ENCODE results near the gene MAPK12.

- TF ChIP-seq CTCF (IDR thresholded peaks at IDR 0.05; ENCODE audit: low read depth, low read length) (no peak), POLR2A (IDR thresholded peaks at IDR 0.05; ENCODE audit: extremely low read depth, insufficient read length) (no peak)
Measured at GRCh38 chr22:50305923-50306566, 44.6 kb upstream of the MAPK12 start.

Measured in NB4 (cell line).